HepG2 (cell line): ENCODE data around the gene COMMD7. TPM values are rescaled to one million over a fixed set of nuclear protein-coding genes. Genes with fewer than 3 reads are reported as not detected.

ENCODE experiments used
- GATAD2A ChIP-seq: IDR thresholded peaks from 2 replicates; pipeline ENCODE4 v1.6.1; 2016
- HOXA7 ChIP-seq: sonication (generic); formaldehyde crosslinking; IDR thresholded peaks from 2 replicates; pipeline ENCODE4 v1.8.1; 2022; ENCODE audit warnings: mild to moderate bottlenecking, missing genetic modification reagents, moderate library complexity
- MBNL3 ChIP-seq: fragments of 250-450 bp; sonication (Bioruptor Pico); conservative IDR thresholded peaks from 2 replicates; pipeline ENCODE4 v1.8.0; 2022; ENCODE audit warnings: mild to moderate bottlenecking, inconsistent platforms
- PRPF4 ChIP-seq: fragments of 200-400 bp; formaldehyde crosslinking; IDR thresholded peaks from 2 replicates; pipeline ENCODE4 v1.6.1; 2016; ENCODE audit warnings: low read length, low read depth; ENCODE audit not compliant: poor library complexity, severe bottlenecking
- TCF12 ChIP-seq, 2 experiments: fragments of 450-650 bp in 1 of 2; sonication (generic) in 1 of 2; formaldehyde crosslinking in 1 of 2; IDR thresholded peaks; 2 replicates each; pipeline versions ENCODE4 v1.6.1 to v1.8.0; 2017 to 2022; ENCODE audit warnings: antibody characterized with exemption in 1 of 2, mild to moderate bottlenecking in 1 of 2, missing genetic modification reagents in 1 of 2, moderate library complexity in 1 of 2
- TEAD3 ChIP-seq: optimal IDR thresholded peaks from 2 replicates; pipeline ENCODE3; 2016; ENCODE audit warnings: borderline replicate concordance
- XBP1 ChIP-seq: sonication (generic); formaldehyde crosslinking; IDR thresholded peaks from 2 replicates; pipeline ENCODE4 v1.5.0; 2020; ENCODE audit warnings: missing genetic modification reagents
- ZFP37 ChIP-seq: sonication (generic); formaldehyde crosslinking; IDR thresholded peaks from 2 replicates; pipeline ENCODE4 v1.4.0; 2020; ENCODE audit warnings: missing genetic modification reagents, borderline replicate concordance
- ZNF234 ChIP-seq: sonication (generic); formaldehyde crosslinking; conservative IDR thresholded peaks from 2 replicates; pipeline ENCODE4 v1.5.1; 2020; ENCODE audit warnings: mild to moderate bottlenecking, missing genetic modification reagents
- ZNF441 ChIP-seq: sonication (generic); formaldehyde crosslinking; IDR thresholded peaks from 2 replicates; pipeline ENCODE4 v1.7.0; 2021; ENCODE audit warnings: missing genetic modification reagents, borderline replicate concordance
- ZNF598 ChIP-seq: sonication (generic); formaldehyde crosslinking; IDR thresholded peaks from 2 replicates; pipeline ENCODE4 v1.5.1; 2020; ENCODE audit warnings: mild to moderate bottlenecking, missing genetic modification reagents, borderline replicate concordance
- ZNF878 ChIP-seq: sonication (generic); formaldehyde crosslinking; IDR thresholded peaks from 2 replicates; pipeline ENCODE4 v1.8.1; 2023; ENCODE audit warnings: mild to moderate bottlenecking, missing genetic modification reagents, moderate library complexity
- ZSCAN29 ChIP-seq: sonication (generic); formaldehyde crosslinking; conservative IDR thresholded peaks from 2 replicates; pipeline ENCODE4 v1.4.0; 2020; ENCODE audit warnings: mild to moderate bottlenecking, missing genetic modification reagents
- polyA plus RNA-seq, 8 experiments: library from polyadenylated mRNA; depleted of rRNA in 3 of 8; stranded (reverse) in 7 of 8; unstranded in 1 of 8; fragments of >200 nt; fragmentation: Illumina TruSeq in 4 of 8; extraction: Trizol in 4 of 8; gene quantifications; 2 replicates each; pipeline versions ENCODE4 v1.2.1 to v1.2.3, GENCODE V29; 2011 to 2016; ENCODE audit warnings: low read depth in 4 of 8, missing spikeins in 1 of 8, mixed read lengths in 1 of 8; ENCODE audit not compliant: insufficient read depth in 1 of 8
- total RNA-seq, 5 experiments: library from RNA; depleted of rRNA; stranded (reverse); fragments of >200 nt; fragmentation: Illumina TruSeq; extraction: Trizol; gene quantifications; 2 replicates each; pipeline ENCODE4 v1.2.3, GENCODE V29; 2016; ENCODE audit warnings: low read depth in 1 of 5
- TF ChIP-seq, protein P1 (sequence below): sonication (generic); formaldehyde crosslinking; IDR thresholded peaks from 2 replicates; pipeline ENCODE4; 2020; ENCODE audit warnings: missing genetic modification reagents, mild to moderate bottlenecking, borderline replicate concordance
- TF ChIP-seq, protein P2 (sequence below): sonication (generic); formaldehyde crosslinking; IDR thresholded peaks from 2 replicates; pipeline ENCODE4 v1.8.0; 2022; ENCODE audit warnings: missing genetic modification reagents, low read depth, mild to moderate bottlenecking, borderline replicate concordance
- TF ChIP-seq, protein P3 (sequence below): sonication (generic); formaldehyde crosslinking; conservative IDR thresholded peaks from 2 replicates; pipeline ENCODE4 v1.4.0; 2020; ENCODE audit warnings: missing genetic modification reagents
- TF ChIP-seq, protein P4 (sequence below): sonication (generic); formaldehyde crosslinking; IDR thresholded peaks from 2 replicates; pipeline ENCODE4 v1.4.0; 2020; ENCODE audit warnings: mild to moderate bottlenecking, missing genetic modification reagents

Gene COMMD7
- total and polyA plus RNA-seq, 2 of the 13 experiments (the other 11 are each of a cell fraction or from before 2014, with no cell fraction given) = 42.1 to 53.3 TPM

DNA sequence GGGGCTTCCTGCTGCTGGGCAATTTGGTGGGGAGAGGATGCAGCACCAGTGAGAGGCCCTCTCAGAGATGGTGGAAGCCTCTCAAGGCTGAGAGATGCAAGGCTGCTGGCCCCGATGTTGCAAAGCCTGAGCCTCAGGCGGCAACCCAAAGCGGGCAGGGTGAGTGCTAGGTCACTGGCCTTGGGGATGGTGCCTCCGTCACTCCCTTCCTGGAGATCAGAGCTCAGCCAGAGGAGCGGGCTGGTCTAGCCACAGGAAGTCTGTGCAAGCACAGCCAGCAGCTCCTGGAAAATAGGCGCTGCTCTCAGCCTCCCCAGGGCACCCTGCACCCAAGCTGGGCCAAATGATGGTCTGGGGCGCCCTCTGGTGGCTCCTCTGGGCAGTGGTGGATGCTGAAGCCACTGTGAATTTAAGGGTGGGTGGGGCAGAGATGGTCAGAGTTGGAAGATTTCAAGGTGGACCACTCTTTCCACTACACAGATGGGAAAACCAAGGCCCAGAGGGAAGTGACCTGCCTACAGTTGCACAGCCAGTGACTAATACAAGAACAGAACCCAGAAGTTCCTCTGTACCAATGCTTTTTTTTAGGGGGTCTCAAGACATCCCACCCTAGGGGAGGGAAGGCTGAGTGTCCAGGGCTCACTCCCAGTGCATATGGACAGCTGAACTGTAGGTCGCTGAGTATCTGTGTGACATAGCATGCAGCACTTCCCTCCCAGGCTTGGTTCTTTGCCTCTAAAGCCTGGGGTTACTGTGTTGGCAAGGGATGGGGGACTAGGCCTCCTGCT is 90.3 kb downstream of the COMMD7 start (continued):
- TF ChIP-seq, protein P1, sequence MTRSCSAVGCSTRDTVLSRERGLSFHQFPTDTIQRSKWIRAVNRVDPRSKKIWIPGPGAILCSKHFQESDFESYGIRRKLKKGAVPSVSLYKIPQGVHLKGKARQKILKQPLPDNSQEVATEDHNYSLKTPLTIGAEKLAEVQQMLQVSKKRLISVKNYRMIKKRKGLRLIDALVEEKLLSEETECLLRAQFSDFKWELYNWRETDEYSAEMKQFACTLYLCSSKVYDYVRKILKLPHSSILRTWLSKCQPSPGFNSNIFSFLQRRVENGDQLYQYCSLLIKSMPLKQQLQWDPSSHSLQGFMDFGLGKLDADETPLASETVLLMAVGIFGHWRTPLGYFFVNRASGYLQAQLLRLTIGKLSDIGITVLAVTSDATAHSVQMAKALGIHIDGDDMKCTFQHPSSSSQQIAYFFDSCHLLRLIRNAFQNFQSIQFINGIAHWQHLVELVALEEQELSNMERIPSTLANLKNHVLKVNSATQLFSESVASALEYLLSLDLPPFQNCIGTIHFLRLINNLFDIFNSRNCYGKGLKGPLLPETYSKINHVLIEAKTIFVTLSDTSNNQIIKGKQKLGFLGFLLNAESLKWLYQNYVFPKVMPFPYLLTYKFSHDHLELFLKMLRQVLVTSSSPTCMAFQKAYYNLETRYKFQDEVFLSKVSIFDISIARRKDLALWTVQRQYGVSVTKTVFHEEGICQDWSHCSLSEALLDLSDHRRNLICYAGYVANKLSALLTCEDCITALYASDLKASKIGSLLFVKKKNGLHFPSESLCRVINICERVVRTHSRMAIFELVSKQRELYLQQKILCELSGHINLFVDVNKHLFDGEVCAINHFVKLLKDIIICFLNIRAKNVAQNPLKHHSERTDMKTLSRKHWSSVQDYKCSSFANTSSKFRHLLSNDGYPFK = peak; percentile 85; the same call in 1 of the 2 replicates
- TF ChIP-seq ZNF234 (CRISPR knock-in tag) (no peak), ZNF878 (CRISPR knock-in tag) (0 out of 2 replicates have a peak, but pooled peaks have one; percentile 17), XBP1 (CRISPR knock-in tag) (0 out of 2 replicates have a peak, but pooled peaks have one; percentile 6), ZFP37 (CRISPR knock-in tag) (peak; percentile 85; the same call in 1 of the 2 replicates), ZNF441 (CRISPR knock-in tag) (peak; percentile 85; the same call in 1 of the 2 replicates), TCF12 (IDR thresholded peaks at IDR 0.05) (no peak), TCF12 (CRISPR knock-in tag; IDR thresholded peaks at IDR 0.05) (no peak), TEAD3 (CRISPR knock-in tag) (peak; percentile 51), MBNL3 (no peak), PRPF4 (no peak), ZNF598 (CRISPR knock-in tag) (peak; percentile 98; the same call in 1 of the 2 replicates), GATAD2A (CRISPR knock-in tag) (peak; percentile 87), ZSCAN29 (CRISPR knock-in tag) (peak; percentile 89; the same call in 1 of the 2 replicates), HOXA7 (CRISPR knock-in tag) (no peak)
- TF ChIP-seq, protein P2, sequence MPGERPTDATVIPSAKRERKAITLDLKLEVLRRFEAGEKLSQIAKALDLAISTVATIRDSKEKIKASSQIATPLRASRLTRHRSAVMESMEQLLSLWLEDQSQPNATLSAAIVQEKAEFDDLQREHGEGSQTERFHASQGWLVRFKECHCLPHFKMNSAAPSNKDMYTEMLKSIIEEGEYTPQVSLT (CRISPR knock-in tag) = no peak
- TF ChIP-seq, protein P3, sequence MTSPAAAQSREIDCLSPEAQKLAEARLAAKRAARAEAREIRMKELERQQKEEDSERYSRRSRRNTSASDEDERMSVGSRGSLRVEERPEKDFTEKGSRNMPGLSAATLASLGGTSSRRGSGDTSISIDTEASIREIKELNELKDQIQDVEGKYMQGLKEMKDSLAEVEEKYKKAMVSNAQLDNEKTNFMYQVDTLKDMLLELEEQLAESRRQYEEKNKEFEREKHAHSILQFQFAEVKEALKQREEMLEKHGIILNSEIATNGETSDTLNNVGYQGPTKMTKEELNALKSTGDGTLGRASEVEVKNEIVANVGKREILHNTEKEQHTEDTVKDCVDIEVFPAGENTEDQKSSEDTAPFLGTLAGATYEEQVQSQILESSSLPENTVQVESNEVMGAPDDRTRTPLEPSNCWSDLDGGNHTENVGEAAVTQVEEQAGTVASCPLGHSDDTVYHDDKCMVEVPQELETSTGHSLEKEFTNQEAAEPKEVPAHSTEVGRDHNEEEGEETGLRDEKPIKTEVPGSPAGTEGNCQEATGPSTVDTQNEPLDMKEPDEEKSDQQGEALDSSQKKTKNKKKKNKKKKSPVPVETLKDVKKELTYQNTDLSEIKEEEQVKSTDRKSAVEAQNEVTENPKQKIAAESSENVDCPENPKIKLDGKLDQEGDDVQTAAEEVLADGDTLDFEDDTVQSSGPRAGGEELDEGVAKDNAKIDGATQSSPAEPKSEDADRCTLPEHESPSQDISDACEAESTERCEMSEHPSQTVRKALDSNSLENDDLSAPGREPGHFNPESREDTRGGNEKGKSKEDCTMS = no peak
- TF ChIP-seq, protein P4, sequence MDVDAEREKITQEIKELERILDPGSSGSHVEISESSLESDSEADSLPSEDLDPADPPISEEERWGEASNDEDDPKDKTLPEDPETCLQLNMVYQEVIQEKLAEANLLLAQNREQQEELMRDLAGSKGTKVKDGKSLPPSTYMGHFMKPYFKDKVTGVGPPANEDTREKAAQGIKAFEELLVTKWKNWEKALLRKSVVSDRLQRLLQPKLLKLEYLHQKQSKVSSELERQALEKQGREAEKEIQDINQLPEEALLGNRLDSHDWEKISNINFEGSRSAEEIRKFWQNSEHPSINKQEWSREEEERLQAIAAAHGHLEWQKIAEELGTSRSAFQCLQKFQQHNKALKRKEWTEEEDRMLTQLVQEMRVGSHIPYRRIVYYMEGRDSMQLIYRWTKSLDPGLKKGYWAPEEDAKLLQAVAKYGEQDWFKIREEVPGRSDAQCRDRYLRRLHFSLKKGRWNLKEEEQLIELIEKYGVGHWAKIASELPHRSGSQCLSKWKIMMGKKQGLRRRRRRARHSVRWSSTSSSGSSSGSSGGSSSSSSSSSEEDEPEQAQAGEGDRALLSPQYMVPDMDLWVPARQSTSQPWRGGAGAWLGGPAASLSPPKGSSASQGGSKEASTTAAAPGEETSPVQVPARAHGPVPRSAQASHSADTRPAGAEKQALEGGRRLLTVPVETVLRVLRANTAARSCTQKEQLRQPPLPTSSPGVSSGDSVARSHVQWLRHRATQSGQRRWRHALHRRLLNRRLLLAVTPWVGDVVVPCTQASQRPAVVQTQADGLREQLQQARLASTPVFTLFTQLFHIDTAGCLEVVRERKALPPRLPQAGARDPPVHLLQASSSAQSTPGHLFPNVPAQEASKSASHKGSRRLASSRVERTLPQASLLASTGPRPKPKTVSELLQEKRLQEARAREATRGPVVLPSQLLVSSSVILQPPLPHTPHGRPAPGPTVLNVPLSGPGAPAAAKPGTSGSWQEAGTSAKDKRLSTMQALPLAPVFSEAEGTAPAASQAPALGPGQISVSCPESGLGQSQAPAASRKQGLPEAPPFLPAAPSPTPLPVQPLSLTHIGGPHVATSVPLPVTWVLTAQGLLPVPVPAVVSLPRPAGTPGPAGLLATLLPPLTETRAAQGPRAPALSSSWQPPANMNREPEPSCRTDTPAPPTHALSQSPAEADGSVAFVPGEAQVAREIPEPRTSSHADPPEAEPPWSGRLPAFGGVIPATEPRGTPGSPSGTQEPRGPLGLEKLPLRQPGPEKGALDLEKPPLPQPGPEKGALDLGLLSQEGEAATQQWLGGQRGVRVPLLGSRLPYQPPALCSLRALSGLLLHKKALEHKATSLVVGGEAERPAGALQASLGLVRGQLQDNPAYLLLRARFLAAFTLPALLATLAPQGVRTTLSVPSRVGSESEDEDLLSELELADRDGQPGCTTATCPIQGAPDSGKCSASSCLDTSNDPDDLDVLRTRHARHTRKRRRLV = no peak; the same call in 1 of the 2 replicates
